Uterus (tissue), 2 donors: ENCODE results near the gene ZNF831.

ENCODE experiments used
- CTCF ChIP-seq, 4 experiments: fragments of 200-600 bp in 2 of 4; fragments of 450-650 bp in 2 of 4; sonication (generic) in 2 of 4; IDR thresholded peaks; one replicate each; pipeline ENCODE4 v1.5.1; 2016 to 2019; ENCODE audit warnings: antibody characterized with exemption in 4 of 4, mild to moderate bottlenecking in 2 of 4, moderate library complexity in 1 of 4
- POLR2A ChIP-seq, 2 donors: fragments of 450-650 bp; IDR thresholded peaks; one replicate each; pipeline ENCODE4 v1.6.1; 2016; ENCODE audit warnings: antibody characterized with exemption in 2 of 2, mild to moderate bottlenecking in 1 of 2, moderate library complexity in 1 of 2

- TF ChIP-seq CTCF (IDR thresholded peaks at IDR 0.05) (no peak), POLR2A (IDR thresholded peaks at IDR 0.05) (no peak)
Observed at GRCh38 chr20:59223182-59223601, 59.6 kb downstream of the ZNF831 start.
